ENCODE results near the gene ZNF697. TPM values are rescaled to one million over a fixed set of nuclear protein-coding genes. Genes with fewer than 3 reads are reported as not detected.
"Not testable (repeated sequence)": the region's sequence is repeated elsewhere in the genome, so short reads cannot be mapped to it uniquely, and the experiment has no call there.

ZNF697 gene
- 10 to 100 TPM in 2 of 5 donors, 1 to 10 TPM in 3; 1.2 to 11.9 (median 9.5) TPM for total RNA-seq
- polyA plus RNA-seq: 1 to 10 TPM in 2 of 3 donors, under 1 TPM in 1; 0.78 to 2.1 (median 2.0) TPM
- long read RNA-seq, donor 1: 0 reads
- long read RNA-seq, donor 2: 0 reads
- long read RNA-seq, donor 3: 0 reads
- long read RNA-seq, donor 4: 0 reads
- long read RNA-seq, donor 5: 0 reads
- long read RNA-seq, donor 6: 0 reads
- long read RNA-seq, donor 7: 0 reads
- long read RNA-seq, donor 8: 0 reads
- long read RNA-seq, donor 9: 0 reads
- long read RNA-seq, donor 10: 0 reads

GRCh38 chr1:119647734-119648619, at the start of gene ZNF697:
TSS of gene ZNF697 (minus strand) at chr1:119648266. CDS start at chr1:119626100, 22,166 bp downstream.
- DNase-seq: peak; percentile 98 to 99
- H3K36me3 ChIP-seq: no peaks in the 10 kb centered on the region
- H3K27me3 ChIP-seq: peaks cover 0 to 4% (median 0%) of the 10 kb centered on the region in 3 donors
- TF ChIP-seq CTCF (IDR thresholded peaks at IDR 0.05): peak in 2 of 7 experiments; percentile 17 to 32
- no peak for TF ChIP-seq POLR2A (IDR thresholded peaks at IDR 0.05)
- TF ChIP-seq POLR2AphosphoS5 (IDR thresholded peaks at IDR 0.05): peak; percentile 52 to 93 (median 84)
- no peak for TF ChIP-seq EP300 (IDR thresholded peaks at IDR 0.05)
- peaks cover 5 to 30% (median 24%) of the 10 kb centered on the region in 4 donors for H3K4me1 ChIP-seq
- peak within 1 kb of the TSS; percentile 75 to 90 (median 80) for H3K4me3 ChIP-seq
- H3K9me3 ChIP-seq: no peaks in the 10 kb centered on the region
- peak within 1 kb of the TSS; percentile 85 to 94 (median 88) for H3K27ac ChIP-seq
- 0 to 1% (median 1%) methylated on average over 50 to 81 of the region's 81 CpGs for WGBS, 5 donors
- intact Hi-C loops (cut with DNase I; ENCODE audit: low total_unique reads): no loop called here

GRCh38 chr1:119697598-119697997, 49.5 kb upstream of the ZNF697 start:
- intact Hi-C loops (cut with DNase I; ENCODE audit: low total_unique reads): no loop called here
- Histone ChIP-seq H3K4me1 (peaks cover 0 to 4% (median 0%) of the 10 kb centered on the region in 4 donors), H3K27ac (no peak overlapping the region), H3K4me3 (no peak overlapping the region), H3K27me3 (no peaks in the 10 kb centered on the region), H3K36me3 (no peaks in the 10 kb centered on the region), H3K9me3 (peaks cover 0 to 17% (median 9%) of the 10 kb centered on the region in 4 donors)
- no peak for DNase-seq
- WGBS, 5 donors: 57 to 81% (median 61%) methylated on average over 3 of the region's 3 CpGs
- TF ChIP-seq POLR2AphosphoS5 (IDR thresholded peaks at IDR 0.05) (no peak), POLR2A (IDR thresholded peaks at IDR 0.05) (no peak), CTCF (IDR thresholded peaks at IDR 0.05) (no peak), EP300 (IDR thresholded peaks at IDR 0.05) (no peak)

GRCh38 chr1:119696863-119697262, 48.8 kb upstream of the ZNF697 start:
- H3K27ac ChIP-seq; H3K27me3 ChIP-seq; H3K36me3 ChIP-seq; intact Hi-C loops (cut with DNase I; ENCODE audit: low total_unique reads); H3K4me3 ChIP-seq; H3K4me1 ChIP-seq: not testable (repeated sequence)
- peak; percentile 29 to 68 for DNase-seq
- peaks cover 0 to 12% (median 7%) of the 10 kb centered on the region in 4 donors for H3K9me3 ChIP-seq
- WGBS, 5 donors: 25 to 56% (median 37%) methylated on average over 4 of the region's 4 CpGs

GRCh38 chr1:119689511-119689910, 41.4 kb upstream of the ZNF697 start:
- TF ChIP-seq EP300 (IDR thresholded peaks at IDR 0.05) (no peak), POLR2AphosphoS5 (IDR thresholded peaks at IDR 0.05) (no peak), POLR2A (IDR thresholded peaks at IDR 0.05) (no peak), CTCF (IDR thresholded peaks at IDR 0.05) (no peak)
- H3K9me3 ChIP-seq: no peaks in the 10 kb centered on the region
- intact Hi-C loops (cut with DNase I; ENCODE audit: low total_unique reads): no loop called here

More at GRCh38 chr1:119689511-119689910, 41.4 kb upstream of the ZNF697 start:
- Histone ChIP-seq H3K36me3 (no peaks in the 10 kb centered on the region), H3K4me3 (no peak overlapping the region), H3K27me3 (no peaks in the 10 kb centered on the region), H3K4me1 (no peaks in the 10 kb centered on the region), H3K27ac (no peak overlapping the region)
- DNase-seq: no peak

Measured in stomach (tissue), 19 donors.